Tibial nerve (tissue), 4 donors: Measurements from ENCODE around the gene LTBP1. TPM values are rescaled to one million over a fixed set of nuclear protein-coding genes. Genes with fewer than 3 reads are reported as not detected.

Source experiments
- DNase-seq, 2 donors: peaks; one replicate each; pipeline ENCODE4 v3.0.0-alpha.2; 2019; ENCODE audit warnings: low spot score in 2 of 2
- H3K27ac ChIP-seq, 4 donors: fragments of 200-600 bp; sonication (generic) in 3 of 4; one replicate each; pipeline ENCODE4 v1.5.1; 2017 to 2019; ENCODE audit warnings: mild to moderate bottlenecking in 1 of 4
- H3K27me3 ChIP-seq, 2 donors: fragments of 200-600 bp; sonication (generic) in 1 of 2; one replicate each; pipeline versions ENCODE4 v1.5.1 to v1.6.0; 2017 to 2019
- H3K36me3 ChIP-seq, 3 donors: fragments of 200-600 bp; sonication (generic); one replicate each; pipeline ENCODE4 v1.5.1; 2018 to 2019
- H3K4me1 ChIP-seq, 4 donors: fragments of 200-600 bp; sonication (generic) in 3 of 4; one replicate each; pipeline ENCODE4 v1.5.1; 2017 to 2019
- H3K4me3 ChIP-seq, 4 donors: fragments of 200-600 bp; sonication (generic) in 3 of 4; one replicate each; pipeline ENCODE4 v1.5.1; 2017 to 2019; ENCODE audit warnings: mild to moderate bottlenecking in 1 of 4, moderate library complexity in 1 of 4
- H3K9me3 ChIP-seq, 4 donors: fragments of 200-600 bp; sonication (generic) in 3 of 4; one replicate each; pipeline ENCODE4 v1.5.1; 2017 to 2019
- CTCF ChIP-seq, 5 experiments: fragments of 200-600 bp in 3 of 5; fragments of 450-650 bp in 2 of 5; sonication (generic) in 3 of 5; IDR thresholded peaks; one replicate each; pipeline ENCODE4 v1.5.1; 2016 to 2019; ENCODE audit warnings: antibody characterized with exemption in 5 of 5, mild to moderate bottlenecking in 3 of 5, moderate library complexity in 2 of 5
- EP300 ChIP-seq, 2 donors: sonication (generic); formaldehyde crosslinking; IDR thresholded peaks; one replicate each; pipeline ENCODE4 v1.6.1; 2017; ENCODE audit warnings: antibody characterized with exemption in 2 of 2, mild to moderate bottlenecking in 1 of 2
- POLR2A ChIP-seq, 2 donors: fragments of 450-650 bp; IDR thresholded peaks; one replicate each; pipeline ENCODE4 v1.6.1; 2017; ENCODE audit warnings: antibody characterized with exemption in 2 of 2, mild to moderate bottlenecking in 2 of 2, moderate library complexity in 2 of 2
- WGBS, 2 donors: methylation state at CpG; one replicate each; pipeline ENCODE4 v1.1.5; 2018; 5-methylcytosine and 5-hydroxymethylcytosine counted together
- total RNA-seq, 4 donors: library from RNA; depleted of rRNA; stranded (reverse); fragments of >200 nt; gene quantifications; one replicate each; pipeline ENCODE4 v1.1.0, GENCODE V29; 2016

The LTBP1 gene
- total RNA-seq, 4 donors from 2014 or later: 29.4 to 89.8 (median 50.6) TPM

GRCh38 chr2:33208400-33208799, 261.6 kb downstream of the LTBP1 start:
- DNase-seq: no peak
- no peaks in the 10 kb centered on the region for H3K36me3 ChIP-seq
- H3K4me3 ChIP-seq: no peak overlapping the region
- 85 to 93% methylated on average over 3 of the region's 3 CpGs for WGBS, 2 donors
- H3K9me3 ChIP-seq: no peaks in the 10 kb centered on the region
- no peak overlapping the region for H3K27ac ChIP-seq
- TF ChIP-seq CTCF (IDR thresholded peaks at IDR 0.05) (no peak), POLR2A (IDR thresholded peaks at IDR 0.05) (no peak), EP300 (IDR thresholded peaks at IDR 0.05) (no peak)
- H3K4me1 ChIP-seq: peaks cover 0 to 40% (median 5%) of the 10 kb centered on the region in 4 donors
- H3K27me3 ChIP-seq: no peaks in the 10 kb centered on the region

GRCh38 chr2:33209976-33210375, 263.2 kb downstream of the LTBP1 start:
- no peaks in the 10 kb centered on the region for H3K9me3 ChIP-seq
- WGBS, 2 donors: 48 to 55% methylated on average over 1 of the region's 1 CpG
- no peak for TF ChIP-seq EP300 (IDR thresholded peaks at IDR 0.05)
- no peak for TF ChIP-seq POLR2A (IDR thresholded peaks at IDR 0.05)
- TF ChIP-seq CTCF (IDR thresholded peaks at IDR 0.05): no peak
- no peaks in the 10 kb centered on the region for H3K27me3 ChIP-seq
- peaks cover 0 to 54% (median 5%) of the 10 kb centered on the region in 4 donors for H3K4me1 ChIP-seq
- H3K27ac ChIP-seq: peak overlapping the region in 2 of 4 donors; percentile 69 to 85
- DNase-seq: no peak
- no peaks in the 10 kb centered on the region for H3K36me3 ChIP-seq
- H3K4me3 ChIP-seq: no peak overlapping the region

- WGBS, 2 donors: 23% methylated on average over 3 of the region's 3 CpGs
- TF ChIP-seq POLR2A (IDR thresholded peaks at IDR 0.05) (no peak), CTCF (IDR thresholded peaks at IDR 0.05) (no peak), EP300 (IDR thresholded peaks at IDR 0.05) (peak in 1 of 2 donors; percentile 58)
- Histone ChIP-seq H3K27ac (peak overlapping the region in 3 of 4 donors; percentile 21 to 85 (median 69)), H3K27me3 (no peaks in the 10 kb centered on the region), H3K4me3 (no peak overlapping the region), H3K9me3 (no peaks in the 10 kb centered on the region), H3K36me3 (no peaks in the 10 kb centered on the region), H3K4me1 (peaks cover 0 to 59% (median 5%) of the 10 kb centered on the region in 4 donors)
- no peak for DNase-seq
Observed at GRCh38 chr2:33210626-33211025, 263.9 kb downstream of the LTBP1 start.

GRCh38 chr2:33212151-33212550, 265.4 kb downstream of the LTBP1 start:
- Histone ChIP-seq H3K27ac (peak overlapping the region in 2 of 4 donors; percentile 69 to 85), H3K4me1 (peaks cover 0 to 63% (median 8%) of the 10 kb centered on the region in 4 donors), H3K9me3 (no peaks in the 10 kb centered on the region), H3K4me3 (no peak overlapping the region), H3K27me3 (no peaks in the 10 kb centered on the region), H3K36me3 (no peaks in the 10 kb centered on the region)
- no peak for DNase-seq
- TF ChIP-seq EP300 (IDR thresholded peaks at IDR 0.05) (peak in 1 of 2 donors; percentile 20), CTCF (IDR thresholded peaks at IDR 0.05) (no peak), POLR2A (IDR thresholded peaks at IDR 0.05) (no peak)
- WGBS, 2 donors: 66 to 67% methylated on average over 3 of the region's 3 CpGs

- H3K27me3 ChIP-seq: no peaks in the 10 kb centered on the region
- no peak overlapping the region for H3K4me3 ChIP-seq
- 97 to 98% methylated on average over 3 of the region's 3 CpGs for WGBS, 2 donors
- DNase-seq: no peak
- H3K4me1 ChIP-seq: peaks cover 0 to 62% (median 8%) of the 10 kb centered on the region in 4 donors
- no peak for TF ChIP-seq CTCF (IDR thresholded peaks at IDR 0.05)
- no peak for TF ChIP-seq POLR2A (IDR thresholded peaks at IDR 0.05)
- no peak for TF ChIP-seq EP300 (IDR thresholded peaks at IDR 0.05)
- H3K36me3 ChIP-seq: no peaks in the 10 kb centered on the region
- H3K27ac ChIP-seq: no peak overlapping the region
- H3K9me3 ChIP-seq: no peaks in the 10 kb centered on the region
Observed at GRCh38 chr2:33213244-33213643, 266.5 kb downstream of the LTBP1 start.
